Right atrium auricular region (tissue), 2 donors: ENCODE measurements around the gene SPOCK1. TPM values are rescaled to one million over a fixed set of nuclear protein-coding genes. Genes with fewer than 3 reads are reported as not detected.

Experiments
- DNase-seq: peaks from one replicate; pipeline ENCODE4 v3.0.0-alpha.2; 2019; ENCODE audit warnings: low spot score
- H3K27ac ChIP-seq, 2 donors: fragments of 200-600 bp; sonication (generic); 1 replicate in 1 of 2; 2 replicates in 1 of 2; pipeline ENCODE4 v1.5.1; 2016 to 2019
- H3K27me3 ChIP-seq, 2 donors: fragments of 200-600 bp; sonication (generic); one replicate each; pipeline versions ENCODE4 v1.5.1 to v1.6.0; 2017 to 2019
- H3K36me3 ChIP-seq: fragments of 200-600 bp; sonication (generic); one replicate; pipeline ENCODE4 v1.5.1; 2016
- H3K4me1 ChIP-seq, 2 donors: fragments of 200-600 bp; sonication (generic); one replicate each; pipeline versions ENCODE4 v1.5.1 to v1.6.0; 2017 to 2019
- H3K4me3 ChIP-seq, 2 donors: fragments of 200-600 bp; sonication (generic); 1 replicate in 1 of 2; 2 replicates in 1 of 2; pipeline ENCODE4 v1.5.1; 2017 to 2019; ENCODE audit warnings: mild to moderate bottlenecking in 1 of 2, moderate library complexity in 1 of 2
- H3K9me3 ChIP-seq, 2 donors: fragments of 200-600 bp; sonication (generic); one replicate each; pipeline ENCODE4 v1.5.1; 2019
- CTCF ChIP-seq, 2 donors: fragments of 200-600 bp; sonication (generic); IDR thresholded peaks; one replicate each; pipeline ENCODE4 v1.5.1; 2019; ENCODE audit warnings: antibody characterized with exemption in 2 of 2
- total RNA-seq, 2 donors: library from RNA; depleted of rRNA; stranded (reverse); fragments of >200 nt; gene quantifications; one replicate each; pipeline ENCODE4 v1.1.0, GENCODE V29; 2016

SPOCK1 gene
- total RNA-seq, 2 donors from 2014 or later: 59.8 to 84.5 TPM

DNA sequence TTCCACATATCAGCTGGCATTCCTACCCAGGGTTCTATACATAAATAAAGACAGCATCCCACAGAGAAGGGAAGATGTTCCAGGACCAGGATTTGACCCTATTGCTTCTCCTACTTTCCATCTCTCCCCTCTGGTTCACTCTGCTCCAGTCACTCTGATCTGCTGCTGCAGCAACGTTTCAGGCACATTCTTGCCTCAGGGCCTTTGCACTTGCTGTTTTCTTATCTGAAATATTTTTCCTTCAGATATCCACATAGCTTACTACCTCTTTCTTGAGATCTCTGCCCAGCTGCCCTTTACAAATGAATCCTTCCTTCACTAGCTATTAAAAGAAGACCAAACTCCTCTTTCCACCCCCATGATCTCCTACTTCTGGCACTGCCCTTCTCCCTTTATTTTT is 204.5 kb downstream of the SPOCK1 start:
- Histone ChIP-seq H3K9me3 (no peaks in the 10 kb centered on the region), H3K27me3 (no peaks in the 10 kb centered on the region), H3K27ac (no peak overlapping the region), H3K4me1 (no peaks in the 10 kb centered on the region), H3K36me3 (no peaks in the 10 kb centered on the region), H3K4me3 (no peak overlapping the region)
- TF ChIP-seq CTCF (IDR thresholded peaks at IDR 0.05): no peak
- DNase-seq: no peak

- H3K9me3 ChIP-seq: no peaks in the 10 kb centered on the region
- no peaks in the 10 kb centered on the region for H3K36me3 ChIP-seq
- no peak overlapping the region for H3K27ac ChIP-seq
- no peak overlapping the region for H3K4me3 ChIP-seq
- TF ChIP-seq CTCF (IDR thresholded peaks at IDR 0.05): no peak
- DNase-seq: no peak
- no peaks in the 10 kb centered on the region for H3K27me3 ChIP-seq
- peaks cover 0 to 4% of the 10 kb centered on the region in 2 donors for H3K4me1 ChIP-seq
Measured at GRCh38 chr5:137292461-137293027, 206.6 kb downstream of the SPOCK1 start.

DNA sequence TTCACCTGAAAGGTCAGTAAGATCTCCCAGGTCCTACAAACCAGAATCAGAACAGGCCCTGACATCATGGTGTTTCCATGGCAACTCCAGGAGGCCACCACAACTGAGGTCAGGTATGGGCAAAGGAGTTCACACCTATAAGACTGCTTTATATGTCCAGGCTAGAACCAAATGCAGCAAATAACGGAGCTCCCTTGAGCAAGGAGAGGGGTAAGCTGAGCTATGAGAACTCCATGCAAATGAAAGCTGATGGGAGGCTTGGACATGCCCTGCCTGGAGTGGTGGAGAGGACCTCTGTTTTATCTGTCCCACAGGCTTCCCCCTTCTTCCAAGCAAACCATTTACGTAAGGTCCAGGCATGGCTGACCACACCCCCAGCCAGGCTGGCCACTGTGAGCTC is 207.7 kb downstream of the SPOCK1 start:
- Histone ChIP-seq H3K4me3 (no peak overlapping the region), H3K27ac (no peak overlapping the region), H3K27me3 (no peaks in the 10 kb centered on the region), H3K36me3 (no peaks in the 10 kb centered on the region), H3K9me3 (no peaks in the 10 kb centered on the region), H3K4me1 (peaks cover 0 to 11% of the 10 kb centered on the region in 2 donors)
- no peak for DNase-seq
- no peak for TF ChIP-seq CTCF (IDR thresholded peaks at IDR 0.05)

DNA sequence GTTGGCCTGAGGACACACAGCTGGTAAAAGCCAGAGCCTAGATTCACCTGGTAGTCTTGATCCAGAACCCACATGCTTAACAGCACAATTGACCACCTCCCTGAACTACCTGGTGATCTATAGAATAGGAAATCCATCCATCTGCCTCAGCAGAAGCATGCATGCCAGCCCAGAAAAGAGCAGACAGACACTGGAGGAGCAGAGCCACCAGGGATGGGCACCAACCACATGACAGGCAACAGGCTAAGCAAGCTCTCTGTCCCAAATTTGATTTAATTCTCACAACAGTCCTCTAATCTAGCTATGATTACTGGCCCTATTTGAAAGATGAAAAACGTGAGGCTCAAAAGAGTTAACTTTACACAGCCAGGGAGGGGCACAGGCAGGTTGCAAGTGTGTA is 208.1 kb downstream of the SPOCK1 start:
- Histone ChIP-seq H3K27me3 (no peaks in the 10 kb centered on the region), H3K27ac (no peak overlapping the region), H3K4me3 (no peak overlapping the region), H3K4me1 (peaks cover 0 to 15% of the 10 kb centered on the region in 2 donors), H3K36me3 (no peaks in the 10 kb centered on the region), H3K9me3 (no peaks in the 10 kb centered on the region)
- no peak for TF ChIP-seq CTCF (IDR thresholded peaks at IDR 0.05)
- no peak for DNase-seq

DNA sequence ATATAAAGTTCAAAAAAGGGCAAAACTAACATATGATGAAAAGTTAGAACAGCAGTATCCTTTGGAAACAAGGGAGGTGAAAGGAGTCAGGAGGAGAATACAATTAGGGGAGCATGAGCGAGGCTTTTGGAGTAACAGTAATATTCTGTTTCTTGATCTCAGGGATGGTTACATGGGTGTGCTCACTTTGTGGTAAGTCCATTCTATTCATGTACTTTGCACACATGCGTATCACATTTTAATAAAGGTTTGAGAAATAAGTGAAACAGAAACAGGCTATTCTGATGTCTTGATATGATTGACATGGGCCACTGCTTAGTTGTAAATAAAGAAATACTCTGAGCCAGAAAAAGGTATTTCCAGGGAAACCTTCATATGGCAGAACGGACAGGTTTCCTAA is 208.8 kb downstream of the SPOCK1 start:
- no peaks in the 10 kb centered on the region for H3K36me3 ChIP-seq
- peaks cover 0 to 22% of the 10 kb centered on the region in 2 donors for H3K4me1 ChIP-seq
- DNase-seq: no peak
- no peak overlapping the region for H3K4me3 ChIP-seq
- no peaks in the 10 kb centered on the region for H3K27me3 ChIP-seq
- no peak for TF ChIP-seq CTCF (IDR thresholded peaks at IDR 0.05)
- no peaks in the 10 kb centered on the region for H3K9me3 ChIP-seq
- H3K27ac ChIP-seq: no peak overlapping the region

GRCh38 chr5:137289856-137290255 is 209.3 kb downstream of the SPOCK1 start:
- no peak for DNase-seq
- Histone ChIP-seq H3K27me3 (no peaks in the 10 kb centered on the region), H3K4me1 (peaks cover 0 to 23% of the 10 kb centered on the region in 2 donors), H3K4me3 (no peak overlapping the region), H3K27ac (no peak overlapping the region), H3K9me3 (no peaks in the 10 kb centered on the region), H3K36me3 (no peaks in the 10 kb centered on the region)
- TF ChIP-seq CTCF (IDR thresholded peaks at IDR 0.05): no peak
